Neutrophil (primary cell): ENCODE results near the gene PDZRN3.

Experiments used
- H3K27ac ChIP-seq: fragments of 200-600 bp; sonication (generic); 2 replicates; pipeline ENCODE4 v1.5.1; 2016; ENCODE audit warnings: mild to moderate bottlenecking, moderate library complexity
- H3K27me3 ChIP-seq: fragments of 200-600 bp; sonication (generic); 2 replicates; pipeline ENCODE4 v1.6.0; 2016; ENCODE audit warnings: mild to moderate bottlenecking
- H3K36me3 ChIP-seq: fragments of 200-600 bp; sonication (generic); 2 replicates; pipeline ENCODE4 v1.5.1; 2017
- H3K4me1 ChIP-seq, 2 experiments: fragments of 200-600 bp in 1 of 2; sonication (generic) in 1 of 2; 1 replicate in 1 of 2; 2 replicates in 1 of 2; pipeline versions ENCODE4 v1.5.1 to v1.6.1; 2013 to 2016; ENCODE audit warnings: low read depth in 1 of 2, low read length in 1 of 2, mild to moderate bottlenecking in 1 of 2, moderate library complexity in 1 of 2; ENCODE audit not compliant: control insufficient read depth in 1 of 2, insufficient read depth in 1 of 2
- H3K4me3 ChIP-seq, 2 experiments: fragments of 200-600 bp in 1 of 2; sonication (generic) in 1 of 2; 1 replicate in 1 of 2; 2 replicates in 1 of 2; pipeline ENCODE4 v1.5.1; 2013 to 2016; ENCODE audit warnings: low read depth in 1 of 2, low read length in 1 of 2, mild to moderate bottlenecking in 1 of 2, moderate library complexity in 1 of 2
- H3K9me3 ChIP-seq: fragments of 200-600 bp; sonication (generic); 2 replicates; pipeline ENCODE4 v1.5.1; 2016
- CTCF ChIP-seq: fragments of 200-600 bp; sonication (generic); IDR thresholded peaks from 2 replicates; pipeline ENCODE4 v1.5.1; 2016; ENCODE audit warnings: antibody characterized with exemption

PDZRN3 gene

GRCh38 chr3:73407577-73407976, 217.2 kb downstream of the PDZRN3 start:
- no peak for TF ChIP-seq CTCF
- H3K9me3 ChIP-seq = no peaks in the 10 kb centered on the region
- peaks cover 8% of the 10 kb centered on the region for H3K27me3 ChIP-seq
- H3K4me1 ChIP-seq = peaks cover 0 to 5% of the 10 kb centered on the region in 2 experiments
- no peaks in the 10 kb centered on the region for H3K36me3 ChIP-seq
- H3K4me3 ChIP-seq = no peak overlapping the region
- H3K27ac ChIP-seq = no peak overlapping the region

GRCh38 chr3:73405853-73406252, 218.9 kb downstream of the PDZRN3 start:
- H3K36me3 ChIP-seq = no peaks in the 10 kb centered on the region
- no peak overlapping the region for H3K27ac ChIP-seq
- no peak overlapping the region for H3K4me3 ChIP-seq
- no peak for TF ChIP-seq CTCF
- H3K4me1 ChIP-seq = no peaks in the 10 kb centered on the region
- peaks cover 8% of the 10 kb centered on the region for H3K27me3 ChIP-seq
- H3K9me3 ChIP-seq = no peaks in the 10 kb centered on the region

GRCh38 chr3:73405000-73405399, 219.7 kb downstream of the PDZRN3 start:
- no peak for TF ChIP-seq CTCF
- no peaks in the 10 kb centered on the region for H3K9me3 ChIP-seq

GRCh38 chr3:73404435-73404834, 220.3 kb downstream of the PDZRN3 start:
- TF ChIP-seq CTCF = no peak
- H3K4me3 ChIP-seq = no peak overlapping the region
- no peaks in the 10 kb centered on the region for H3K9me3 ChIP-seq
- no peak overlapping the region for H3K27ac ChIP-seq
- no peaks in the 10 kb centered on the region for H3K36me3 ChIP-seq
- H3K4me1 ChIP-seq = no peaks in the 10 kb centered on the region
- H3K27me3 ChIP-seq = peaks cover 5% of the 10 kb centered on the region

More at GRCh38 chr3:73405000-73405399, 219.7 kb downstream of the PDZRN3 start:
- Histone ChIP-seq H3K27me3 (peaks cover 5% of the 10 kb centered on the region), H3K4me1 (no peaks in the 10 kb centered on the region), H3K27ac (no peak overlapping the region), H3K4me3 (no peak overlapping the region), H3K36me3 (no peaks in the 10 kb centered on the region)

- Histone ChIP-seq H3K27me3 (peaks cover 5% of the 10 kb centered on the region), H3K4me1 (no peaks in the 10 kb centered on the region), H3K9me3 (no peaks in the 10 kb centered on the region), H3K4me3 (no peak overlapping the region), H3K27ac (no peak overlapping the region), H3K36me3 (no peaks in the 10 kb centered on the region)
- no peak for TF ChIP-seq CTCF
These were observed 221.3 kb downstream of the PDZRN3 start for GRCh38 chr3:73403444-73403843.
